HG02840 (cell line): ENCODE measurements around the gene MRPS15.
A peak's percentile ranks its signal among the peaks of the same experiment; 100 is the strongest.
"Not testable (repeated sequence)": the region's sequence is repeated elsewhere in the genome, so short reads cannot be mapped to it uniquely, and the experiment has no call there.

Experiments used
- ATAC-seq: cut with Tn5 transposase; IDR thresholded peaks from one replicate; pipeline ENCODE4 v1.9.1; 2021; ENCODE audit warnings: mild to moderate bottlenecking, moderate library complexity, moderate number of reproducible peaks; ENCODE audit not compliant: unreplicated experiment, low FRiP score

Gene MRPS15

DNA sequence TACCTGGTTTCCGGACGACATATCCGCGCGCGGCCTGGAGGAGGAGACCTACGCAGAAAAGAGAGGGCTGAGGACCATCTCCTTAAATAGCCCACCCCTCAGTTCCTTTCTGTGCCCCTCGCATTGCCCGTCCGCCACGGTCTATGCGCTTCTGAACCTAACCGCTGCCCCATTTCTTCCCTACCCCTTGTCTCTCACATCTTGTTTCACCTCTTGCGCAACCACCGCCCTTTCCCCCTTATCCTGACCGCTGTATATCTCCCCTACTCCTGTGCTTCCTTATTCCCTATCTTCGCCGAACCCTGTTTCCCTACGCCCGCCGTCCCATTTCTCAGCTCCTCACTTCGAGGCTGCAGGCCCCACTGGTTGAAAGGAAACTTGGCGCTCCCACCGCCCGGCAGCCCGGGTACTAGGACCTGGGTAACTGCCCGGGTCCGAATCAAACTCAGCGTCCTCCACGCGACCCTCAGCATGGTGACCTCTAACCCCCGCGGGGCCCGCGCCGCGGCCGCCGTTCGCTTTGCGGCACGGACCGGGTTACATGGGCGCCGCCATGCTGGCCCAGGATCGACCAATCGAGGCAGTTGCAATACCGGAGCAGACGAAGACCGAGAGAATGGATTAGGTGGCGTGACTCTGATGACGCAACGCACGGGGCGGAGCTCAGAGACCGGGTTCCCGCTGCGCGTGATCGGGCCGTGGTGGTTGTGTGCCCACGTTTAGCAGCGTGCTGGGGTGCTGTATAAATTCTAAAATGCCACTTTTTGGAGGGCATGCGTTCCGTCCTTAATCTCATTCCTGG lies at the start of gene MRPS15:
Gene MRPS15 (minus strand): TSS at position 582 of the 802 bp plus-strand sequence. CDS start 109 bp downstream, at position 473.
- ATAC-seq, result peak; percentile 80

DNA sequence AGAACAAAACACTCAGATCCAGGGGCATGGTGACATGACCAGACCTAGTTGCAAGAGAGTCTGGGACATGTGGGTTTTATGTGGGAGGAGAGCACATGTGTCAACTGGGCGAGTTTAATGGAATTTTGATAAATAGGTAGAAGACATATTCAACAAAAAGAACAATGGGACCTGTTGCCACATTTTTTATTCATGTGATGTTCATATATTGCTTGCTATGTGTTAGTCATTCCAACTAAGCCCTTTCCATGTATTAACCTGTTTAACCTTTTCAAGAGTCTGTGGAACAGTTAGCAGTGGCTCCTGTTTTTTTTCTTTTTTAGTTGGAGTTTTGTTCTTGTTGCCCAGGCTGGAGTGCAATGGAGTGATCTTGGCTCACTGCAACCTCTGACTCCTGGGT lies 48.7 kb upstream of the MRPS15 start:
- no peak for ATAC-seq

DNA sequence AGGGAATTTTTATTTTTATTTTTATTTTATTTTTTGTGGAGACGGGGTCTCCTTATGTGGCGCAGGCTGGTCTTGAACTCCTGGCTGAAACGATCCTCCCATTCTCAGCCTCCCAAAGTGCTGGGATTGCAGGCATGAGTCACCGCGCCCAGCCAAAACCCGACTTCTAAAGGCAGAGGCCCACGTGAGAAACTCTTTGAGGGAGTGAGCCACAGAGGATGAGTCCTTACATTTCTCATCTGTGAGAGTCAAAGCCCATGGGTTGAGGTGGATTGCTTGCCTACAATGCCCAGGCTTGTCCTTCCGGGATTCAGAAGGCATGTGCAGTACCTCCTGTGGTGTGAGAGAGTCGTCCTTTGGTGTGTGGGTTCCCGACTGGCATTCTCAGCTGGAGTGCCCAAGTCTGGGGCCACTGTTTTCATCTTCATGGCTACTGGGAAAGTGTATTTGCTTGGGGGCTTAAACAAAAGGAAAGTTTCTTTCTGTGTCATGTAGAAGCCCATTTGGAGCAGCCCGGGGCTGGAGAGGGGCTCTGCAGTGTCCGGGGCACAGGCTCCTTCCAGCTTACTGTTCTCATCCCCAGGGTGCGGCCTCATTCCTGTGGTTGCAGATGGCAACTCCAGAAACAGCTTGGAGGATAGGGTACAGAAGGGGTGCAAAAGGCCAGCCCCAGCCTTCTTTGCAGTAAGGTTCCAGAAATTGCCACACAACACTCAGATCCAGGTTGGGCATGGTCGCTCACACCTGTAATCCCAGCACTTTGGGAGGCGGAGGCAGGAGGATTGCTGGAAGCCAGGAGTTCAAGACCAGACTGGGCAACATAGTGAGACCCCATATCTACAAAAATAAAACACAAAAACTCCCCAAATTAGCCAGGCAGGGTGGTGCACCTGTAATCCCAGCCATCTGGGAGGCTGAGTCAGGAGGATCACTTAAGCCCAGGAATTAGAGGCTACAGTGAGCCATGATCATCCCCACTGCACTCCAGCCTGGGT lies 47.9 kb upstream of the MRPS15 start:
- no peak for ATAC-seq

DNA sequence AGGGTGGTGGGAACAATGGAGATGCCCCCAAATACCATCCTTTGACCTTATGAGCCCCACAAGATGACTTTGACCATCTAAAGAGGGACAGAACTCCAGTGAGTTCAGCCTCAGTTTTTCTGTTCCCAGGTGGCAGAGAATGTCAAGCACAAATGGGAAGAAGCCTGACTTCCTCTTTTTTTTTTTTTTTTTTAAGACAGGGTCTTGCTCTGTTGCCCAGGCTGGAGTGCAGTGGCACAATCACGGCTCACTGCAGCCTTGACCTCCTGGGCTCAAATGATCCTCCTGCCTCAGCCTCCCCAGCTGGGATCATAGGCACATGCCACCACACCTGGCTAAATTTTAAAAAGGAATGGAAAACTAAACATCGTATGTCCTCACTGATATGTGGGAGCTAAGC lies 47.0 kb upstream of the MRPS15 start:
- ATAC-seq, result not testable (repeated sequence)

DNA sequence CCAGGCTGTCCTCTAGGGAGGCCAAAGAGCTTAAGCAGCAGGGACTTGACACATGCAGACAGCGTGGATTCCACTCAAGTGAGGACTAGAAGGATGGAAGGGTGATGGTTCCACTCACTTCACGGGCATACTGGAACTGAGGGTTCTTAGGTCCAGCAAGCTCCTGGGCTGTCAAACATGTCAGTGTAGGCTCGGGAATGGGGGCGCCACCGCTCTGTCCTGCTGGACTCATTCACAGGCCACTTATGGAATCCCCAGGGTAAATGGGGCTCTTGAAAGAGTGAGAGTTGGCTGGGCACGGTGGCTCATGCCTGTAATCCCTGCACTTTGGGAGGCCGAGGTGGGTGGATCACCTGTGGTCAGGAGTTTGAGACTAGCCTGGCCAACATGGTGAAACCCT lies 46.2 kb upstream of the MRPS15 start:
- ATAC-seq, result no peak

DNA sequence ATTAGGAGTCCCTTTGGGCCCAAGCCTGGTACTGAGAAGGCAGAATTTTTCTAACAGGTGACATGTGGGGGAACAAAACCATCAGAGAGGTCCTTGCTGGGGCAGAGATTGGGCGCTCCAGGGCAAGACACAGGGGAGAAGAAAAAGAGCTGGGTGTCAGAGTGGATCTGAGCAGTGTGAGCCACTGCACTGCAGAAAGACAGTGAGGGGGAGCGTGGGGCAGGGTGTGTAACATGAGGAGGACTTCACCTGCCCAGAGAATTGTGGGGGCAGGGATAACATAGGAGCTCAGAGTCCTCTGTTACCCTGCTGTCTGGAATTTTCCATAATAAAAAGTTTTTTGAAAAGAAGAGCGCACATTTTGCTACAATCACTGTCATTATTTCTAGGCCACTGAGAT lies 44.1 kb upstream of the MRPS15 start:
- ATAC-seq, result no peak

DNA sequence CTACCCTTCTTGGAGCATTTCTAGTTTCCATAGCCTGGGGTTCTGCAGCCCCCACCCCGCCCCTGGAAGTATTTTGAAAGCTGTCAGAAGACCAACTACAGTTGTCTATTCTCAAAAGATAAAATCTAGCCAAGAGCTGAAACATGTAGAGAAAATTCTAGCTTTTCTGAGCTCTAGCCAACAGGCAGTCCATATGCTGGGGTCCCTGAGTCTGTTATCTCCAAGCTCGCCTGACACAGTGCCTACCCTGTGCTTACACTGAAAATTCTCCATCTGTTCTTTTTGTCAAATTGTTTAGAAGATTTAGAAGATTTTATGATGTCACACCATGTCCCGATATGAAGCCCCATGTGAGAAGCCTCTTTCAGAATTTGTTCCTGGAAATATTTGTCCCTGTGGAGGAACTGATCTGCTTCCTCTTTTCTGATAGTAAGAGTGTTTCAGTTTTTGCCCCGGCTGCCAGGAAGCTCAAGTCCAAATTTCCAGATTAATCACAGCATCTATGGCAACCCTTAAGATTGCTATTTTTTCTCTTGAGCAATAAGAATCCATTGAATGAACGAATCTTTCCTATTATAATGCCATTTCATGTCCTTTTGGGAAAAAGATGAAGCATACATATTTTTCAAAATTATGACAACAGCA lies 42.2 kb upstream of the MRPS15 start:
- no peak for ATAC-seq

DNA sequence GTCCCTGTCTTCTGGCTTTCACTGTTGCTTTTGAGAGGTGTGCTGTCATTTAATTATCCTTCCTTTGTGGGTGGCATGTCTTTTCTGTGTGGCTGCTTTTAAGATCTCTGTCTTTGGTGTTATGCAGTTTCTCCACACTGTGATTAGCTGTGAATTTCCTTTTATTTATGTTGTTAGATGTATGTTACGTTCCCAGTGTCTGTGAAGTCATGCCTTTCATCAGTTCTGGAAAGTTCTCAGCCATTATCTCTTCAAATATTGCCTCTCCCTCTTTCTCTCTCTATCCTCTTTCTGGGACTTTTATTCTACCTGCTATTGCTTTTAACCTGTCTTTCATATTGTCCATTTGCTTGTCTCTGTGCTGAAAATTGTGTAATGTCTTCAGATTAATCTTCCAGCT lies 39.5 kb upstream of the MRPS15 start:
- no peak for ATAC-seq

DNA sequence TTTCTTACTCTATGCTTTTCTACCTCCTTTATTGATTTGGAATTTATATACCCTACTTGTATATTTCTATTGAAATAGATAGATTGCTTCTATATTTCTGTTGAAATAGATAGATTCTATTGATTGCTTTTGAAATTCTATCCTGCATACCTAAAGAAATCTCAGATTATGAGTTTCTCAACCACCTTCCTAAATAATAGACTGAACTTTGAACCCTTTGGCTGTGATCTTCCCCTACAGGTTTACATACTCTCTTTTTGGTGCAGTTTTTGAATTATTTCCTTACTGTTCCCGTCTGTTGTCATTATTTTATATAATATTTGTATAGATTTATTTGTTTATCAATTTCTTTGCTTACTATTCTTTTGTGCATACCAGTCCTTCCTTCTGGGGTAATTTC lies 39.0 kb upstream of the MRPS15 start:
- no peak for ATAC-seq

DNA sequence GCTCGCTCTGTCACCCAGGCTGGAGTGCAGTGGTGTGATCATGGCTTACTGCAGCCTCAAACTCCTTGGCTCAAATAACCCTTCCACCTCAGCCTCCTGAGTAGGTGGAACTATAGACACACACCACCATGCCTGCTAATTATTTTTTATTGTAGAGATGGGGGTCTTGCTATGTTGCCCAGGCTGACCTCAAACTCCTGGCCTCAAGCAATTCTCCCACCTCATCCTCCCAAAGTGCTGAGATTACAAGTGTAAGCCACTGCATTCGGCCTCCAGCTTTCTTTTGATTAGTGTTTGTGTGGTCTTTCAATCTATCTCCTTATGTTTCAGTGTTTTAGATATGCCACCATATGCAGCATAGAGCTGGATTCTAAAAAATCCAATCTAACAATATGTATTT lies 38.4 kb upstream of the MRPS15 start:
- no peak for ATAC-seq

DNA sequence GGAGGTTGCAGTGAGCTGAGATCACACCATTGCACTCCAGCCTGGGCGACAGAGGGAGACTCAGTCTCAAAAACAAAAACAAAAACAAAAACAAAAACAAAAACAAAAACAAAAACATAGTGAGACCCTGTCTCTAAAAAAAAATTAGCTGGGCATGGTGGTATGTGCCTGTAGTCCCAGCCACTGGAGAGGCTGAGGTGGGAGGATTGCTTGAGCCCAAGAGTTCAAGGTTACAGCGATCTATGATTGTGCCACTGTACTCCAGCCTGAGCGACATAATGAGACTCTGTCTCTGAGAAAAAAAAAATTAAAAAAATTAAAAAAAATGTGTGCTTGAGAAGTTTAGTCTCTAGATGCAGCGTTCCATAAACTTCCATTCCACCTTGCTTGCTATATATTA lies 37.7 kb upstream of the MRPS15 start:
- not testable (repeated sequence) for ATAC-seq

DNA sequence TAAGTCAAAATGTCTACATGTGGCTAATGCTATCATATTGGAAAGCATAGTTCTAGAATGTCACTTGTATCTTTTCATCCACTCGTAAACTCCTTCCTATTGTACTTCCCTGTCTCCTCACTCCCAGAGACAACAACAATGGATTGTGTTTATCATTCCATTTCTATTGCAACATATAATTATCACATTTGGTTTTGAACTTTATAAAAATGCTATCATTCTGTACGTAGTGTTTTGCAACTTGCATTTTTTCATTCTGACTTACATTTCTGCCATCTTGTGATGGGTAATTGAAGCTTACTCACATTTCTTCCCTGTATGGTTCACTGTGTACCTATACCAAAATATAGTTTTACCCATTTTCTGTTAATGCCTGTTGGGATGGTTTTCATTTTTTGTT lies 33.0 kb upstream of the MRPS15 start:
- no peak for ATAC-seq

DNA sequence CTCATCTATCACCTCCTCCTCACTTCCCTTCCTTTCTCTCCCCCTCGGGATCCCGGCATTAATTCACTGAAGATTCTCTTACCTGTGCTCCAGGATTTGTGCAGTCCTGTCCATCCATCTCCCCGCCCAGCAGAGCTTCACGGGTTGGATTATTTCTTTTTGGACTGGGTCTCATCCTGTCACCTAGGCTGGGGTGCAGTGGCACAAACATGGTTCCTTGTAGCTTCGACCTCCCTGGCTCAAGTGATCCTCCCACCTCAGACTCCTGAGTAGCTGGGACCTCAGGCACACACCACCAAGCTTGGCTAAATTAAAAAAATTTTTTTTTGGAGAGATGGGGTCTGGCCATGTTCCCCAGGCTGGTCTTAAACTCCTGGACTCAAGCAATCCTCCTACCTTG lies 30.8 kb upstream of the MRPS15 start:
- no peak for ATAC-seq

DNA sequence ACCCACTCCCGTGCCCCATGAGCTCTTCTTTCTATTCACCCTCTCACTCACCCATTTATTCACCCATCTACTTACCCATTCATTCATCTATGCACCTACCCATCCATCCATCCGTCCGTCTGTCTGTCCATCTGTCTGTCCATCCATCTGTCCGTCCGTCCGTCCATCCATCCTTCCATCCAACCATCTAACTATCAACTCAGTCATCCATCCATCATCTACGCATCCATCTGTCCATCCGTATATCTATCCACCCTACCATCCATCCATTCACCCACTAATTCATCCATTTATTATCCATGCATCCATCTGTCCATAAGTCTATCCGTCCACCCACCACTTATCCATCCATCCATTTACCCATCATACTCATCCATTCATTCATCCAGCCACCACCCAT lies 29.3 kb upstream of the MRPS15 start:
- no peak for ATAC-seq

DNA sequence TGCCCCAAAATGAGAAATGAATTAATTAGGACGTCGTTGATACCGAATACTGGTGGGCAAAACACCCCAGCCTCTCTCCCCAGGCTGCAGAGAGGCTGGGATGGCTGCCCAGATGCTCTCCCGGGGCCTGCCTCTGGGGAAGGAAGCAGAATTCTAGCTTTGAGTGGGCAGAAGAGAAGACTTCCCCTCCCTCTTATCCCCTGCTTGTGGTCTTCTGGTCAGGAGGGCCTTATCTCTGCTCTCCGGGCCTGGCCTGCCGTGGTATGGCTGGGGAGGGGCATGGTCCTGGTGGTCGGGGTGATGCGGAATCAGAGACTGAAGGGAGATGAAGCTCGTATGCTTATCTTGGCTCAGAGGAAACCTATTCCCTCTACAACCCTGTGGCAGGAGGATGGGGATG lies 28.3 kb upstream of the MRPS15 start:
- ATAC-seq, result no peak

DNA sequence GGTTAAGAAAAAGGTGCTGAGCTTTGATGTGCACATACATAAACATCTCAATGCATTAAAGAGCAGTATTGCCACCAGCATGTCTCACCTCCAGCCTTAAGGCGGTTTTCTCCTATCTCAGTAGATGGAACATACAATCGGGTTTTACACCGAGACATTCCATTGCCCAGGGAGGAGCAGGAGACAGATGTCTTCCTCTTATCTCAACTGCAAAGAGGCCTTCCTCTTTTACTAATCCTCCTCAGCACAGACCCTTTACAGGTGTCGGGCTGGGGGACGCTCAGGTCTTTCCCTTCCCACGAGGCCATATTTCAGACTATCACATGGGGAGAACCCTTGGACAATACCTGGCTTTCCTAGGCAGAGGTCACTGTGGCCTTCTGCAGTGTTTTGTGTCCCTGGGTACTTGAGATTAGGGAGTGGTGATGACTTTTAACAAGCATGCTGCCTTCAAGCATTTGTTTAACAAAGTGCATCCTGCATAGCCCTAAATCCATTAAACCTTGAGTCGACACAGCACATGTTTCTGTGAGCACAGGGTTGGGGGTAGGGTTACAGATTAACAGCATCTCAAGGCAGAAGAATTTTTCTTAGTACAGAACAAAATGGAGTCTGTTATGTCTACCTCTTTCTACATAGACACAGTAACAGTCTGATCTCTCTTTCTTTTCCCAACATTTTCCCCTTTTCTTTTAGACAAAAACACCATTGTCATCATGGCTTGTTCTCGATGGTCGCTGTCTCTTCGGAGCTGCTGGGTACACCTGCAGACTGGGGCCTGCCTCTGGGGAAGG lies 25.3 kb upstream of the MRPS15 start:
- ATAC-seq, result not testable (repeated sequence)

DNA sequence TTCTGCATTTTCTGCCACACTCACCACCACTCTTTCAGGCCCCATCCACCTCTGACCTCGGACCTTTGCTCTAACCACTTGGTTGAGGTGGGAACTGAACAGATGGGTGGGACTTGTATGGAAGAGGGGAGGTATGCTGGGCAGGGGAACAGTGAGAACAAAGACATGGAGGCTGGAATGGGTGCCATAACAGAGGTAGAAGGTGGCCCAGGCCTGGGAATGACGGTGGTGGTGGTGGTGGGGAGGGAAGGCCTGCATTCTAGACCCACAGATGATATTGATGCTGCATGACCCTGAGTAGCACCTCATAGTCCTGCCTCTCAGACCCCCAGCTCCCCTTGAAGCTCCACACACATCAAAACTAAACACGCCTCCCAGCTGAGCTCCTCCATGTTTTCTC lies 23.7 kb upstream of the MRPS15 start:
- no peak for ATAC-seq

DNA sequence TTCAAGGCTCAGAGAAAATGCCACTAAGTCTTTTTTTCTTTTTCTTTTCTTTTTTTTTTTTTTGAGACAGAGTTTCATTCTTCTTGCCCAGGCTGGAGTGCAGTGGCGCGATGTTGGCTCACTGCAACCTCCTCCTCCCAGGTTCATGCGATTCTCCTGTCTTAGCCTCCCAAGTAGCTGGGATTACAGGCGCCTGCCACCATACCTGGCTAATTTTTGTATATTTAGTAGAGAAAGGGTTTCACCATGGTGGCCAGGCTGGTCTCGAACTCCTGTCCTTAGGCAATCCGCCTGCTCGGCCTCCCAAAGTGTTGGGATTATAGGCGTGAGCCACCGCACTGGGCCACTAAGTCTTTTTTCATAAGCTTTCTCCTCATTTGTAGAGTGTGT lies 23.1 kb upstream of the MRPS15 start:
- ATAC-seq, result not testable (repeated sequence)

DNA sequence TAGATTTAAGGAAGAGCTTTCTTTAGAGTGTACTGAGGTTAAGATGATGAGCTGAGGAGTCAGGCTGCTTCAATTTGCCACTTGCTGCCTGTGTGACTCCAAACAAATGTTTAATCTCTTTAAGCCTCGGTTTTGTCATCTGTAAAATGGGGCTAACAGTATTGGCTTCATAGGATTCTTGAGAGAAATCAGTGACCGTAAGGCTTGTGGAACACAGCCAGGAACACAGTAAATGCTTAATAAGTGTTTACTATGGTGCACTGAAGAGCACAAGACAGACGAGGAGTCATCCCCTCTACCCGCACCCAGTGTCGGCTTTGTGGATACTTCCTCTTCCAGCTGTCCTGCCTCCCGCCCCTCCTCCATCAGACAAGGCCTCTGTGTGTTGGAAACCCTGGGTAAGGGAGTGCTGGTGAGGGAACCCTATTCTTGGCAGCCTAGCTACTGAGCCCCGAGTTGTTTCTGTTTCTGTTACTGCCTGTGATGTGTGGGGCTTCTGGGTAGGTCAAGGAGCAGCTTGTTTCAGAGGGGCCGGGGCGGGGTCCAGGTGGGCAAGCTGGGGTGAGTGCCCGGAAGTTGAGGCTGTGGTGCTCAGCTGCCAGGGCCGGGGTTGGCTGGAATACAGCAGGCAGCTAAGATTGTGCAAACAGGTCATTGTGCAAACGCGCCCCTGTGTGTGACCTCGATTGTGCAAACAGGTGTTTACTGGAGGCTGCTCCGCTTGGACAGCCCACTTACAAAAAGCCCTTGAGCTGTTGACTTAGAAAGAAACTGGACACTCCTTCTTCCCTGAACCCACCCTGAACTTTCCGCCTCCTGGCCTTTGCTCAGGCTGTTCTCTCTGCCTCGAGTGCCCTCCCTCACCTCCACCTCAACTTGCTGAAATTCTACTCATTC lies 22.5 kb upstream of the MRPS15 start:
- ATAC-seq, result no peak
